Ishikawa (cell line): ENCODE results near the gene MTARC1.

ENCODE experiments used
- CEBPB ChIP-seq: IDR thresholded peaks from 2 replicates; pipeline ENCODE4 v1.6.1; 2012
- CREB1 ChIP-seq: IDR thresholded peaks from 2 replicates; pipeline ENCODE4 v1.6.1; 2012; ENCODE audit warnings: low read depth
- EGR1 ChIP-seq: IDR thresholded peaks from 2 replicates; pipeline ENCODE4 v1.6.1; 2012
- EP300 ChIP-seq: IDR thresholded peaks from 2 replicates; pipeline ENCODE4 v1.6.1; 2012; ENCODE audit warnings: borderline replicate concordance
- FOXM1 ChIP-seq: IDR thresholded peaks from 2 replicates; pipeline ENCODE4 v1.6.1; 2012; ENCODE audit warnings: low read depth, borderline replicate concordance
- MAX ChIP-seq: IDR thresholded peaks from 2 replicates; pipeline ENCODE4 v1.6.1; 2012
- NFIC ChIP-seq: IDR thresholded peaks from 2 replicates; pipeline ENCODE4 v1.6.1; 2012
- RAD21 ChIP-seq: IDR thresholded peaks from 2 replicates; pipeline ENCODE4 v1.6.1; 2012; ENCODE audit warnings: low read depth
- REST ChIP-seq: IDR thresholded peaks from 2 replicates; pipeline ENCODE4 v1.6.1; 2012; ENCODE audit warnings: low read depth, mild to moderate bottlenecking
- TAF1 ChIP-seq: IDR thresholded peaks from 2 replicates; pipeline ENCODE4 v1.6.1; 2012; ENCODE audit warnings: low read depth, mild to moderate bottlenecking
- TCF12 ChIP-seq: IDR thresholded peaks from 2 replicates; pipeline ENCODE4 v1.6.1; 2012; ENCODE audit warnings: low read depth
- TEAD4 ChIP-seq: IDR thresholded peaks from 2 replicates; pipeline ENCODE4 v1.6.1; 2012
- USF1 ChIP-seq: IDR thresholded peaks from 2 replicates; pipeline ENCODE4 v1.6.1; 2012
- YY1 ChIP-seq: IDR thresholded peaks from 2 replicates; pipeline ENCODE4 v1.6.1; 2012; ENCODE audit warnings: low read depth
- ZBTB7A ChIP-seq: IDR thresholded peaks from 2 replicates; pipeline ENCODE4 v1.6.1; 2012; ENCODE audit warnings: low read depth

Gene MTARC1

GRCh38 chr1:220811695-220812094 lies 25.0 kb downstream of the MTARC1 start:
- TF ChIP-seq CEBPB (no peak), TAF1 (no peak), ZBTB7A (no peak), FOXM1 (no peak), CREB1 (no peak), TEAD4 (no peak), YY1 (no peak), EGR1 (no peak), NFIC (no peak), REST (no peak), TCF12 (no peak), EP300 (no peak), MAX (no peak), RAD21 (no peak)

GRCh38 chr1:220812308-220812707 lies 25.6 kb downstream of the MTARC1 start:
- TF ChIP-seq EP300 = no peak
- no peak for TF ChIP-seq CEBPB
- TF ChIP-seq REST = no peak
- TF ChIP-seq USF1 = no peak
- TF ChIP-seq TCF12 = no peak
- no peak for TF ChIP-seq TAF1
- TF ChIP-seq MAX = no peak
- TF ChIP-seq RAD21 = no peak
- no peak for TF ChIP-seq CREB1
- TF ChIP-seq EGR1 = no peak
- no peak for TF ChIP-seq YY1
- TF ChIP-seq TEAD4 = no peak
- TF ChIP-seq NFIC = no peak
- no peak for TF ChIP-seq FOXM1
- TF ChIP-seq ZBTB7A = no peak

- TF ChIP-seq EP300 (no peak), RAD21 (no peak), TAF1 (no peak), USF1 (no peak)
These were observed 26.3 kb downstream of the MTARC1 start for GRCh38 chr1:220813013-220813412.

GRCh38 chr1:220815409-220815808 lies 28.7 kb downstream of the MTARC1 start:
- no peak for TF ChIP-seq FOXM1
- TF ChIP-seq TAF1 = no peak
- TF ChIP-seq MAX = no peak
- TF ChIP-seq CEBPB = no peak
- no peak for TF ChIP-seq RAD21
- TF ChIP-seq EGR1 = no peak
- TF ChIP-seq REST = no peak
- TF ChIP-seq CREB1 = no peak
- no peak for TF ChIP-seq ZBTB7A
- no peak for TF ChIP-seq EP300
- TF ChIP-seq USF1 = no peak
- no peak for TF ChIP-seq TEAD4
- TF ChIP-seq NFIC = no peak
- TF ChIP-seq TCF12 = no peak
- TF ChIP-seq YY1 = no peak
